Measurements from ENCODE around the gene DUSP15. TPM values are rescaled to one million over a fixed set of nuclear protein-coding genes. Genes with fewer than 3 reads are reported as not detected.
A peak's percentile ranks its signal among the peaks of the same experiment; 100 is the strongest.

Gene DUSP15
- total RNA-seq, 4 donors from 2014 or later = 0.53 to 19.8 (median 2.3) TPM

DNA sequence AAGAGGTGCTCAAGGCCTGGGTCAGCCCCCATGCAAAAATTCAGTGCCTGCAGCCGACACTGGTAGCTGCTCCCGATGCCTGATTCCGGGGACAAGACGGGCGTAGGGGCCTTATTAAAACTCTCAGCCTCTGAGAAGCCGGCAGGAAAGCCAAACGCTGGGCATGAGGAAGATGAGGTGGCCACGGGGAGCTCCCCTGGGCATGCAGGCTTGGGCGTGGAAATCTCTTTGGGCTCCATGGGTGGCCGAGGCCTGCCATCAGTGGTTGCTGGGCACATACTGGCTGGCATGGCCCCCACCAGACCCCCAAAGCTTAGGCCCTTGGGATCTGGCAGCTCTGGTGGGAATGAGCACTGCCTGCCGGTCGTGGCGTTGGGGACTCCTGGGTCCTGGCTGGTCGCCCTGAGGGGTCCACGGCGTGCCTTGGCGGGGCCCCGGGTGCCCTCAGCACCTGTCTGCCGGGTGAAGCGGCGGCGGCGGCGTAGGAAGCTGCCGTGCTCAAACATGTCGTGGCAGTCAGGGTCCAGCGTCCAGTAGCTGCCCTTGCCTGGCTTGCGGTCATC, 25.5 kb downstream of the DUSP15 start:
- TF ChIP-seq POLR2A (IDR thresholded peaks at IDR 0.05) = no peak
- TF ChIP-seq, protein P1, sequence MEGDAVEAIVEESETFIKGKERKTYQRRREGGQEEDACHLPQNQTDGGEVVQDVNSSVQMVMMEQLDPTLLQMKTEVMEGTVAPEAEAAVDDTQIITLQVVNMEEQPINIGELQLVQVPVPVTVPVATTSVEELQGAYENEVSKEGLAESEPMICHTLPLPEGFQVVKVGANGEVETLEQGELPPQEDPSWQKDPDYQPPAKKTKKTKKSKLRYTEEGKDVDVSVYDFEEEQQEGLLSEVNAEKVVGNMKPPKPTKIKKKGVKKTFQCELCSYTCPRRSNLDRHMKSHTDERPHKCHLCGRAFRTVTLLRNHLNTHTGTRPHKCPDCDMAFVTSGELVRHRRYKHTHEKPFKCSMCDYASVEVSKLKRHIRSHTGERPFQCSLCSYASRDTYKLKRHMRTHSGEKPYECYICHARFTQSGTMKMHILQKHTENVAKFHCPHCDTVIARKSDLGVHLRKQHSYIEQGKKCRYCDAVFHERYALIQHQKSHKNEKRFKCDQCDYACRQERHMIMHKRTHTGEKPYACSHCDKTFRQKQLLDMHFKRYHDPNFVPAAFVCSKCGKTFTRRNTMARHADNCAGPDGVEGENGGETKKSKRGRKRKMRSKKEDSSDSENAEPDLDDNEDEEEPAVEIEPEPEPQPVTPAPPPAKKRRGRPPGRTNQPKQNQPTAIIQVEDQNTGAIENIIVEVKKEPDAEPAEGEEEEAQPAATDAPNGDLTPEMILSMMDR (IDR thresholded peaks at IDR 0.05) = no peak
- H3K9me3 ChIP-seq = no peaks in the 10 kb centered on the region
- H3K4me1 ChIP-seq = peaks cover 0 to 13% (median 2%) of the 10 kb centered on the region in 4 donors
- H3K4me3 ChIP-seq = peak overlapping the region in 1 of 4 donors; percentile 7
- no peaks in the 10 kb centered on the region for H3K27me3 ChIP-seq
- DNase-seq = no peak
- H3K36me3 ChIP-seq = no peaks in the 10 kb centered on the region
- no peak overlapping the region for H3K27ac ChIP-seq

DNA sequence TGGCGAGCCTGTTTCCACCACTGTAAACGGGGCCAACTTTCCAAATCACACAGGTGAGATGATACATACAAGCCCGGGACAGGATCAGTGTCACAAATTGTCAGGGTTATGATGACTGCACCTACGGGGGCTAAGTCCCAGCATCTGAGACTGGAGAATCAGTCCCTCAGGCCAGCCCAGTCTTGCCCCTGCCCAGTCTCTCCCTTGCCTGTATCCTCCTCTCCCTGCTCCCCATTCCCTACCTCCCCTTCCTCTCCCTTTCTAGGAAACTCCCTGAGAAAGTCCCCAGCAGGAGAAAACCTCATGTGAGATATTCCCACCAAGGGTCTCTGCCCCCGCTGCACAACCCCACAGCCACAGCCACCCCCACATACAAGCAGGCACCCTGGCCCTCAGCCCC, 26.4 kb downstream of the DUSP15 start:
- Histone ChIP-seq H3K27me3 (no peaks in the 10 kb centered on the region), H3K4me3 (no peak overlapping the region), H3K27ac (no peak overlapping the region), H3K4me1 (peaks cover 0 to 7% (median 2%) of the 10 kb centered on the region in 4 donors), H3K9me3 (no peaks in the 10 kb centered on the region), H3K36me3 (no peaks in the 10 kb centered on the region)
- no peak for DNase-seq
- TF ChIP-seq, protein P1 (IDR thresholded peaks at IDR 0.05) = no peak

DNA sequence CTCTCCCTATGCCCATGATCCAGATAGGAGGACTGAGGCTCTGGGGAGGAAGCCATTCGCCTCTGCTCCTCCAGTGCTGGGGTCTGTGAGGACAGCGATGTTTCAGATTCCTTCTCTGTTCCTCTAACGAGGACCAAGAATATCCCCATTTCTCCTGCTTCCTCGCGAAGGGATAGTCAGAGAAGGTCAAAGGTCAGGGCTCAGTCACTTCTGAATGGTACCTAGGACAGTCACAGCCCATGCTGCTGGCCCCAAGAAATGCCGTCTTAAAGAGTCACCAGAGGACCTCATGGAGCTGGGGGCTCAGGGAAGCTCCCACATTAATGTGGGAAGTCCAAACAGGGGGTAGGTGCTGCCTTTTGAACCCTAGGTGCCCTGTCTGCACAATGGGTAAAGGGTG, 27.0 kb downstream of the DUSP15 start:
- H3K4me1 ChIP-seq = peaks cover 0 to 7% (median 2%) of the 10 kb centered on the region in 4 donors
- no peaks in the 10 kb centered on the region for H3K36me3 ChIP-seq
- no peak overlapping the region for H3K4me3 ChIP-seq
- no peaks in the 10 kb centered on the region for H3K9me3 ChIP-seq
- no peak for DNase-seq
- no peak for TF ChIP-seq POLR2A (IDR thresholded peaks at IDR 0.05)
- TF ChIP-seq, protein P1 (IDR thresholded peaks at IDR 0.05) = no peak
- no peak overlapping the region for H3K27ac ChIP-seq
- no peaks in the 10 kb centered on the region for H3K27me3 ChIP-seq

DNA sequence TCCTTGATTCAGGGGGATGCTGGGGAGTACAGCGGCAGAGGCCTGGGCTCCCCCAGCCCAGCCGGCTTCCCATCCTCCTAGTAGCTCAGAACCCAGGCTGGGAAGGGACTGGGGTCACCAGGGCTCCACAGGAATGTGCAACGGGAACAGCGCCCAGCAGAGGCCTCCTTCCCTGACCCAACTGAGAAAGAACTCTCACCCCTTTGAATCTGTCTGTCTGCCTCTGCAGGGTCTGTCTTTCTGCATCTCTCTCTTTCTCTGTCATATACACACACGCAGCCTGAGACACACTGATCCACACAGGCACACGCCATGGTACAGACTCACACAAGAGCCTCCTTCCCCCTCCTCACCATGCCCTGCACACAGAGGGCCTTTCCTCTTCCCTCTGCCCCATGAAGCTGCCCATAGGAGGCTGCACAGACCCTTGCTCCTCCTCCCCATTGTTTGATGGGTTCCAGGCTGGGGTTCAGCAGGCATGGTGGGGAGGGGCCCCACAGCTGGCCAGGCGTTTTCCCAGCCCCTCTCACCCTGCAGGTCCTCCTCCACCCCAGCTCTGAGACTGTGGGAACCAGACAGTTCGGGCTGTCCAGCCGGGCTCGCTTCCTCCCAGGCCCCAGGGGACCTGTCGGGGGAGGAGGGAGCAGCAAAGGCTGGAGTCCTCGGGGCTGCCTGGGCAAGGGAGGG, 27.7 kb downstream of the DUSP15 start:
- H3K9me3 ChIP-seq = no peaks in the 10 kb centered on the region
- no peaks in the 10 kb centered on the region for H3K36me3 ChIP-seq
- DNase-seq = no peak
- peak overlapping the region in 2 of 4 donors; percentile 25 to 46 for H3K27ac ChIP-seq
- no peak overlapping the region for H3K4me3 ChIP-seq
- TF ChIP-seq, protein P1 (IDR thresholded peaks at IDR 0.05) = no peak
- TF ChIP-seq POLR2A (IDR thresholded peaks at IDR 0.05) = no peak
- H3K4me1 ChIP-seq = peaks cover 0 to 7% (median 2%) of the 10 kb centered on the region in 4 donors
- H3K27me3 ChIP-seq = no peaks in the 10 kb centered on the region

DNA sequence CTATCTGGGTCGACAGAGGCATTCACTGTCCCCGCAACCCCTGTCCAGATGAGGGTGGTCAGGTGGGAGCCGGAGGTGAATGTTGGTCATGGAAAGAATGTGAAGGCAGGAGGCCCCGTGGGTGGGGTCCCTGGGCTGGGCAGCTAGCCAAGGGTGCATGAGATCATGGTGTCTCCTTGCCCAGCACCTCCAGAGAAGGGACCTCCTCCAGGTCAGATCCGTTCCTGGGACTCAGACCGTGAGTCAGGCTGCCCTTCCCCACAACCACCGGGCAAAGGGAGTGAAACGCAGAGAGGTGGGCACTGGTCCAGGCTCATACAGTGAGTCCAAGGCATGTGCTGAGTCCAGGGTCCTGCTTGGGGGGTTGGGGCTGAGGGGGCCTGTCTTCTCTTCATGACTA, 28.4 kb downstream of the DUSP15 start:
- Histone ChIP-seq H3K4me3 (no peak overlapping the region), H3K27ac (peak overlapping the region in 1 of 4 donors; percentile 25), H3K36me3 (no peaks in the 10 kb centered on the region), H3K4me1 (peaks cover 0 to 13% (median 2%) of the 10 kb centered on the region in 4 donors), H3K9me3 (no peaks in the 10 kb centered on the region), H3K27me3 (no peaks in the 10 kb centered on the region)
- no peak for DNase-seq
- TF ChIP-seq POLR2A (IDR thresholded peaks at IDR 0.05) = no peak
- TF ChIP-seq, protein P1 (IDR thresholded peaks at IDR 0.05) = no peak

All from Peyer's patch (tissue), 4 donors.